Left ventricle myocardium inferior (tissue), 1 donor: ENCODE results near the gene ABHD4. TPM values are rescaled to one million over a fixed set of nuclear protein-coding genes. Genes with fewer than 3 reads are reported as not detected.

Source experiments
- DNase-seq: peaks from one replicate; pipeline ENCODE4 v3.0.0-alpha.2; 2020
- H3K27ac ChIP-seq: fragments of 200-600 bp; replicated peaks from 2 replicates; pipeline ENCODE4 v1.8.0; 2021
- H3K27me3 ChIP-seq: fragments of 200-600 bp; 2 replicates; pipeline ENCODE4 v1.8.0; 2021; ENCODE audit warnings: low read depth
- H3K36me3 ChIP-seq: fragments of 200-600 bp; 2 replicates; pipeline ENCODE4 v1.8.0; 2021
- H3K4me1 ChIP-seq: fragments of 200-600 bp; 2 replicates; pipeline ENCODE4 v1.8.0; 2021
- H3K4me3 ChIP-seq: fragments of 200-600 bp; 2 replicates; pipeline ENCODE4 v1.8.0; 2021; ENCODE audit warnings: mild to moderate bottlenecking, moderate library complexity
- H3K9me3 ChIP-seq: fragments of 200-600 bp; replicated peaks from 2 replicates; pipeline ENCODE4 v1.8.0; 2021
- intact Hi-C: fragments of 100-400 bp; cut with micrococcal nuclease; formaldehyde crosslinking; loops from one replicate; pipeline ENCODE4 v1.11.0; 2022
- total RNA-seq: library from RNA; stranded (reverse); fragmentation: NEBNext Ultra II Directional; extraction: Animal tissue kit (Norgen Biotek cat#: 25700); gene quantifications from one replicate; pipeline ENCODE4 v1.2.1, GENCODE V29; 2021
- TF ChIP-seq, protein P1 (sequence below): fragments of 200-600 bp; IDR thresholded peaks from 2 replicates; pipeline ENCODE4 v1.8.0; 2021; ENCODE audit warnings: antibody characterized with exemption, mild to moderate bottlenecking, borderline replicate concordance
- donor health status: DM: no; HTN: yes; CAD: no; lungs with severe emphysema.

The ABHD4 gene
- total RNA-seq, 1 donor from 2014 or later, result 23.2 TPM

DNA sequence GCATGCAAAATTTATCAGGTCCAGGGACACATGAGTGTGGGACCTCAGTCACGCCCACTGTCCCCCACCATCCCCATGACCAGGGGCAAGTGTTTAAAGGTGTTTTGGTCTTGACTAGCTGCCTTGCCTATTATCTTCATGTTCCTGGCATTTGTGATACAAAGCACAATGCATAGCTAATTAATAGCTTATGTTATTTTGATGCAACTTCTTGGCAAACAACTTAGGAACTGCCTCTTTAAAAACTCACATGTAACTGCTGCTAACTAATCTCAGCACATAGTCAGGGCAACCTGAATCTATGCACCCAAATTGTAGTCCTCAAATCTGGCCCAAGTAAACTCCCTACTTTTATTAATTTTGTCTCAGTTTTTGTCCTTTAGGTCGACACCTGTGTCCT lies 53.5 kb downstream of the ABHD4 start:
- H3K4me3 ChIP-seq, result no peak overlapping the region
- H3K27ac ChIP-seq, result no peak overlapping the region
- peaks cover under 1% of the 10 kb centered on the region for H3K4me1 ChIP-seq
- DNase-seq, result no peak
- no peaks in the 10 kb centered on the region for H3K36me3 ChIP-seq
- intact Hi-C loops, result loop anchor here (5.0 kb wide), 1 partner anchor 259 kb away; no protein-coding TSS in a partner anchor
- TF ChIP-seq, protein P1, sequence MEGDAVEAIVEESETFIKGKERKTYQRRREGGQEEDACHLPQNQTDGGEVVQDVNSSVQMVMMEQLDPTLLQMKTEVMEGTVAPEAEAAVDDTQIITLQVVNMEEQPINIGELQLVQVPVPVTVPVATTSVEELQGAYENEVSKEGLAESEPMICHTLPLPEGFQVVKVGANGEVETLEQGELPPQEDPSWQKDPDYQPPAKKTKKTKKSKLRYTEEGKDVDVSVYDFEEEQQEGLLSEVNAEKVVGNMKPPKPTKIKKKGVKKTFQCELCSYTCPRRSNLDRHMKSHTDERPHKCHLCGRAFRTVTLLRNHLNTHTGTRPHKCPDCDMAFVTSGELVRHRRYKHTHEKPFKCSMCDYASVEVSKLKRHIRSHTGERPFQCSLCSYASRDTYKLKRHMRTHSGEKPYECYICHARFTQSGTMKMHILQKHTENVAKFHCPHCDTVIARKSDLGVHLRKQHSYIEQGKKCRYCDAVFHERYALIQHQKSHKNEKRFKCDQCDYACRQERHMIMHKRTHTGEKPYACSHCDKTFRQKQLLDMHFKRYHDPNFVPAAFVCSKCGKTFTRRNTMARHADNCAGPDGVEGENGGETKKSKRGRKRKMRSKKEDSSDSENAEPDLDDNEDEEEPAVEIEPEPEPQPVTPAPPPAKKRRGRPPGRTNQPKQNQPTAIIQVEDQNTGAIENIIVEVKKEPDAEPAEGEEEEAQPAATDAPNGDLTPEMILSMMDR, result no peak
- no peaks in the 10 kb centered on the region for H3K27me3 ChIP-seq
- H3K9me3 ChIP-seq, result no peaks in the 10 kb centered on the region

DNA sequence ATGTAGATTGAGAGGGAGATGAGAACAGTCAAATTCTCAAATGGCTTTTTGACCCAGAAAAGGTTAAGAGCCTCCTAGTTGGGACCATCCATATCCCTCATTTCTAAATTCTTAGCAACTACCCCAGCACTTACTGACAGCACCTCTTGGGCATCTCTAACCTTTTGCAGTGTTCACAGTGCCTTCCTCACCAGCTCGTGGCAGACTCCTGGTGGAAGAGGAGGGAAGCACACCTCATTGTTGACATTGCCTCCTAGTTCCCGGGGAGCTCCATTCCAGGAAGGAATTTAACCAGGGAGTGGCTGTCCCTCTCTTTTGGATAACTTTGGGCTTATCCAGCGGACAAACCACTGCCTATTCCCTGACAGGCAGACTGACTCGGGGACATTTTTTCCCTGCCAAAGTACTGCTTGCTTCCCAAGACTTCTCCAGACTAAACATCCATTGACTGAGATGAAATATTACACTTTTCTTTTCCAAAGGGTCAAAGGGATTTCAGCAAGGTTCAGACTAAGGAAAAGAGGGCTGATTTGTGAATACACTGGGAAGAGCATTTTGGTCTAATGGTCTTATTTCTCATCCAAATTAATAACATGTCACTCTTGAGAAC lies 55.0 kb downstream of the ABHD4 start:
- no peak overlapping the region for H3K4me3 ChIP-seq
- intact Hi-C loops, result loop anchor here (5.0 kb wide), 1 partner anchor 261 kb away; no protein-coding TSS in a partner anchor
- H3K4me1 ChIP-seq, result peaks cover 8% of the 10 kb centered on the region
- H3K36me3 ChIP-seq, result no peaks in the 10 kb centered on the region
- no peak overlapping the region for H3K27ac ChIP-seq
- DNase-seq, result peak; percentile 25
- TF ChIP-seq, protein P1, result peak; percentile 85
- no peaks in the 10 kb centered on the region for H3K9me3 ChIP-seq
- no peaks in the 10 kb centered on the region for H3K27me3 ChIP-seq

DNA sequence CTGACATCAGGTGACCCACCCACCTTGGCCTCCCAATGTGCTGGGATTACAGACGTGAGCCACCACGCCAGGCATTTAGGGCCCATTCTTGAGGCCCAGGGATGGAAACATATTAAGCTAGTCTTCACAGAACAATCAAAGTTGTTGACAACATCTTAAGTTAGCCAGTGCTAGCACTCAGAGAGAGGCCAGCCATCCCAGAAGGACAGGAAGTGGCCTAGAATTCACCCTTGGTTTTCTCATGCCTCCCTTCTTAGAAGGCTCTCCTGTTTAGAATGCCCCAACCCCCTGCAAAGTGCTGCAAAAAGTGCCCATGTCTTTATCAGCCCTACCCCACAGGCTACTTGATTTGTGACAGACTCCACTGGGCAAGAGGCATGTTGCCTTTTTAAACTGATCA lies 58.1 kb downstream of the ABHD4 start:
- intact Hi-C loops, result loop anchor here (5.0 kb wide), 1 partner anchor 161 kb away; the partner anchor contains the start of gene SLC7A7

DNA sequence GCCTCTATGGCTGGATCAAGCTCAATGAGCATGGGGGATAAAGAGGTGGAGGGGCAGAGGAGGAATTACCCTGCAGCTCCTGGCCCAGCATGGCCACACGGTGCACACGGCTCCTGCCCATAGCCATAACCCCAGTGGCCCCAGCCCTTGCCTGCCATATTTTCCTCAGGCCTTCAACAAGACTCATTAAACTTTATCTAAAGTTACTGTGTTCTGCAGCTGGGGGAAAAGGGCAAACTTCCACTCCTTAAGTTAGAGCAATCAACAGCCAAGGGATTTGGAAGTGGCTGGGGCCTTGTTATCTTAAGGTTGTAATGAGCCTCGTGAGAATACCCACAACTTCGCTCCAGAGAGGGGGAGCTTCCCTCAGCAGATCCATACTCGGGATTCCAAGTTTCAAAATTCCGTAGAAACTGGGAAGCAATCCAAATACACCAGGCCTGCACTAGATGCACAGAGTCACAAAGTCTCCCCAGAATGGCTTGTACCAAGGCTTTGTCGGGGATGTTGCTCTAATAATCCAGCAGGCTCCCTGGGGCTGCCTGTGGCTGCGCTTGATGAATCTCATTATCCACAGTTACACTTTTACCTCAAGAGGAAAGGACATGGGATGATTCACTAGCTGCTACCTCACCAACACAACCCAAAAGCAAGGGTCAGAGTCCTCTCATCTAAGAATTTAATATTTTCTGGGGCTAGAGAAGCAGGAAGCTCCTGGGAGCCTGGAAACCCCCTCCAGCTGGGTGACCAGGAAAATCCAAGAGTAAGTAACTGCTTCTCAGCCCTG lies 59.0 kb downstream of the ABHD4 start:
- Histone ChIP-seq H3K27me3 (no peaks in the 10 kb centered on the region), H3K9me3 (no peaks in the 10 kb centered on the region), H3K27ac (no peak overlapping the region), H3K36me3 (no peaks in the 10 kb centered on the region), H3K4me3 (no peak overlapping the region), H3K4me1 (peaks cover 8% of the 10 kb centered on the region)
- TF ChIP-seq, protein P1, result no peak
- DNase-seq, result no peak
- intact Hi-C loops, result loop anchor here (5.0 kb wide), 1 partner anchor 160 kb away; the partner anchor contains the start of gene SLC7A7

More for the DNA sequence above, 58.1 kb downstream of the ABHD4 start:
- peaks cover 8% of the 10 kb centered on the region for H3K4me1 ChIP-seq
- H3K9me3 ChIP-seq, result no peaks in the 10 kb centered on the region
- no peak for DNase-seq
- H3K36me3 ChIP-seq, result no peaks in the 10 kb centered on the region
- TF ChIP-seq, protein P1, result no peak
- no peaks in the 10 kb centered on the region for H3K27me3 ChIP-seq
- no peak overlapping the region for H3K27ac ChIP-seq
- H3K4me3 ChIP-seq, result no peak overlapping the region

DNA sequence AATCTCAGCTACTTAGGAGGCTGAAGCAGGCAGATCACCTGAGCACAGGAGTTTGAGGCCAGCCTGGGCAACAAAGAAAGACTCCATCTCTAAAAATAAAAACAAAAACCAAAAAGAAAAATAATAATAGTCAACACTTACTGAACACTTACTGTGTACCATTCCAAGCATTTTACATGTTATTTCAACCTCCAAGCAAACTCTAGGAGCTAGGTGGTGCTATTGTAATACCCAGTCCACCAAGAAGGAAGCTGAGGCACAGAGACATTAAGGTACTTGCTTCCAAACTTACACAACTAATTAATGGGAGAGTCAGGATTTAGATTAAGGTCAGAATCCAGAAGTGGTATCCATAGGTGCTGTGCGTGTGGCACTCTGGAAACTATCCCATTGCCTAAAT lies 59.8 kb downstream of the ABHD4 start:
- no peaks in the 10 kb centered on the region for H3K27me3 ChIP-seq
- no peak for DNase-seq
- no peaks in the 10 kb centered on the region for H3K9me3 ChIP-seq
- H3K4me1 ChIP-seq, result peaks cover 8% of the 10 kb centered on the region
- H3K27ac ChIP-seq, result no peak overlapping the region
- intact Hi-C loops, result loop anchor here (5.0 kb wide), 1 partner anchor 159 kb away; the partner anchor contains the start of gene SLC7A7
- TF ChIP-seq, protein P1, result peak; percentile 52
- H3K36me3 ChIP-seq, result no peaks in the 10 kb centered on the region
- no peak overlapping the region for H3K4me3 ChIP-seq
